HepG2 (cell line): ENCODE results near the gene RAC3. TPM values are rescaled to one million over a fixed set of nuclear protein-coding genes. Genes with fewer than 3 reads are reported as not detected.

ENCODE experiments used
- ATF1 ChIP-seq: IDR thresholded peaks from 2 replicates; pipeline ENCODE4 v1.6.1; 2016; ENCODE audit warnings: mild to moderate bottlenecking, control low read depth
- ATF7 ChIP-seq, 2 experiments: fragments of 450-650 bp in 1 of 2; sonication (generic) in 1 of 2; formaldehyde crosslinking in 1 of 2; IDR thresholded peaks; 2 replicates each; pipeline versions ENCODE4 v1.4.0 to v1.6.1; 2016 to 2020; ENCODE audit warnings: antibody characterized with exemption in 1 of 2, mild to moderate bottlenecking in 1 of 2, missing genetic modification reagents in 1 of 2
- BORCS8-MEF2B ChIP-seq: sonication (generic); formaldehyde crosslinking; IDR thresholded peaks from 2 replicates; pipeline ENCODE4 v1.8.0; 2022; ENCODE audit warnings: mild to moderate bottlenecking, missing genetic modification reagents
- ELK4 ChIP-seq: sonication (generic); formaldehyde crosslinking; IDR thresholded peaks from 2 replicates; pipeline ENCODE4 v1.9.0; 2021; ENCODE audit warnings: missing genetic modification reagents, borderline replicate concordance
- FUBP1 ChIP-seq: sonication (generic); formaldehyde crosslinking; IDR thresholded peaks from 2 replicates; pipeline ENCODE4 v1.5.1; 2020; ENCODE audit warnings: missing genetic modification reagents, mild to moderate bottlenecking, borderline replicate concordance
- GABPA ChIP-seq, 2 experiments: IDR thresholded peaks; 2 replicates each; pipeline ENCODE4 v1.6.1; 2011 to 2016; ENCODE audit warnings: low read depth in 2 of 2, low read length in 1 of 2, missing biosample characterization in 1 of 2, missing genetic modification characterization in 1 of 2
- HCFC1 ChIP-seq: fragments of 150-350 bp; IDR thresholded peaks from 2 replicates; pipeline ENCODE4 v1.6.1; 2014; ENCODE audit warnings: low read depth, low read length
- IKZF5 ChIP-seq: IDR thresholded peaks from 2 replicates; pipeline ENCODE4 v1.6.1; 2018; ENCODE audit warnings: missing genetic modification reagents, mild to moderate bottlenecking, missing compliant biosample characterization
- KDM6A ChIP-seq: IDR thresholded peaks from 2 replicates; pipeline ENCODE4 v1.6.1; 2016; ENCODE audit warnings: low read depth
- MATR3 ChIP-seq: sonication (generic); formaldehyde crosslinking; IDR thresholded peaks from 2 replicates; pipeline ENCODE4 v1.4.0; 2020; ENCODE audit warnings: missing genetic modification reagents
- RAD21 ChIP-seq: fragments of 450-650 bp; formaldehyde crosslinking; IDR thresholded peaks from 2 replicates; pipeline ENCODE4 v1.5.0; 2020; ENCODE audit warnings: mild to moderate bottlenecking
- STAG1 ChIP-seq: sonication (generic); formaldehyde crosslinking; IDR thresholded peaks from 2 replicates; pipeline ENCODE4 v1.4.0; 2020; ENCODE audit warnings: missing genetic modification reagents
- ZNF253 ChIP-seq: sonication (generic); formaldehyde crosslinking; IDR thresholded peaks from 2 replicates; pipeline ENCODE4 v1.8.0; 2022; ENCODE audit warnings: mild to moderate bottlenecking, missing genetic modification reagents, borderline replicate concordance
- ZNF275 ChIP-seq: sonication (generic); formaldehyde crosslinking; IDR thresholded peaks from 2 replicates; pipeline ENCODE4 v1.8.0; 2022; ENCODE audit warnings: missing genetic modification reagents, mild to moderate bottlenecking, inconsistent platforms, borderline replicate concordance
- ZNF317 ChIP-seq: sonication (generic); formaldehyde crosslinking; IDR thresholded peaks from 2 replicates; pipeline ENCODE4 v1.5.0; 2020; ENCODE audit warnings: mild to moderate bottlenecking, missing genetic modification reagents
- ZNF496 ChIP-seq: sonication (generic); formaldehyde crosslinking; IDR thresholded peaks from 2 replicates; pipeline ENCODE4 v1.8.1; 2023; ENCODE audit warnings: mild to moderate bottlenecking, moderate library complexity, missing genetic modification reagents; ENCODE audit not compliant: insufficient replicate concordance
- ZNF512 ChIP-seq: sonication (generic); formaldehyde crosslinking; IDR thresholded peaks from 2 replicates; pipeline ENCODE4 v1.4.0; 2020; ENCODE audit warnings: mild to moderate bottlenecking, missing genetic modification reagents
- ZNF580 ChIP-seq: IDR thresholded peaks from 2 replicates; pipeline ENCODE4 v1.6.1; 2016; ENCODE audit warnings: low read depth, borderline replicate concordance
- ZNF660 ChIP-seq: sonication (generic); formaldehyde crosslinking; IDR thresholded peaks from 2 replicates; pipeline ENCODE4 v1.5.1; 2020; ENCODE audit warnings: mild to moderate bottlenecking, low read depth, missing genetic modification reagents, borderline replicate concordance
- ZNF672 ChIP-seq: sonication (generic); formaldehyde crosslinking; IDR thresholded peaks from 2 replicates; pipeline ENCODE4 v1.8.1; 2022; ENCODE audit warnings: missing genetic modification reagents
- ZNF780A ChIP-seq: sonication (generic); formaldehyde crosslinking; IDR thresholded peaks from 2 replicates; pipeline ENCODE4 v1.8.0; 2022; ENCODE audit warnings: mild to moderate bottlenecking, missing genetic modification reagents, moderate library complexity
- polyA plus RNA-seq, 8 experiments: library from polyadenylated mRNA; depleted of rRNA in 3 of 8; stranded (reverse) in 7 of 8; unstranded in 1 of 8; fragments of >200 nt; fragmentation: Illumina TruSeq in 4 of 8; extraction: Trizol in 4 of 8; gene quantifications; 2 replicates each; pipeline versions ENCODE4 v1.2.1 to v1.2.3, GENCODE V29; 2011 to 2016; ENCODE audit warnings: low read depth in 4 of 8, missing spikeins in 1 of 8, mixed read lengths in 1 of 8; ENCODE audit not compliant: insufficient read depth in 1 of 8
- total RNA-seq, 5 experiments: library from RNA; depleted of rRNA; stranded (reverse); fragments of >200 nt; fragmentation: Illumina TruSeq; extraction: Trizol; gene quantifications; 2 replicates each; pipeline ENCODE4 v1.2.3, GENCODE V29; 2016; ENCODE audit warnings: low read depth in 1 of 5

The RAC3 gene
- total and polyA plus RNA-seq, 2 of the 13 experiments (the other 11 are each of a cell fraction or from before 2014, with no cell fraction given): 10.5 to 21.3 TPM

- TF ChIP-seq ZNF275 (CRISPR knock-in tag) (peak; percentile 92; the same call in 1 of the 2 replicates), RAD21 (CRISPR knock-in tag) (peak; percentile 88), ZNF780A (CRISPR knock-in tag) (no peak; the same call in none of the 2 replicates), ATF1 (CRISPR knock-in tag) (no peak), ZNF253 (peak; percentile 78; the same call in 1 of the 2 replicates), ATF7 (IDR thresholded peaks at IDR 0.05) (no peak), ATF7 (CRISPR knock-in tag; IDR thresholded peaks at IDR 0.05) (0 out of 2 replicates have a peak, but pooled peaks have one; percentile 67), STAG1 (peak; percentile 61), ZNF496 (CRISPR knock-in tag) (no peak), ZNF660 (CRISPR knock-in tag) (no peak), ZNF512 (CRISPR knock-in tag) (no peak; the same call in 1 of the 2 replicates), KDM6A (CRISPR knock-in tag) (0 out of 2 replicates have a peak, but pooled peaks have one; percentile 6), ZNF672 (CRISPR knock-in tag) (0 out of 2 replicates have a peak, but pooled peaks have one; percentile 65), BORCS8-MEF2B (CRISPR knock-in tag) (peak; percentile 91; the same call in 1 of the 2 replicates), IKZF5 (CRISPR knock-in tag) (peak; percentile 88), FUBP1 (CRISPR knock-in tag) (0 out of 2 replicates have a peak, but pooled peaks have one; percentile 43), HCFC1 (no peak; the same call in 1 of the 2 replicates), MATR3 (CRISPR knock-in tag) (no peak), ZNF317 (CRISPR knock-in tag) (0 out of 2 replicates have a peak, but pooled peaks have one; percentile 54), ELK4 (CRISPR knock-in tag) (peak; percentile 87; the same call in 1 of the 2 replicates), GABPA (IDR thresholded peaks at IDR 0.05; ENCODE audit: low read depth, low read length) (no peak), GABPA (CRISPR knock-in tag; IDR thresholded peaks at IDR 0.05; ENCODE audit: low read depth) (peak; percentile 55), ZNF580 (CRISPR knock-in tag) (peak; percentile 93)
These were observed 39.7 kb upstream of the RAC3 start (continued) for GRCh38 chr17:81991684-81992305.
